Keratinocyte (primary cell): ENCODE results near the gene LDB2. TPM values are rescaled to one million over a fixed set of nuclear protein-coding genes. Genes with fewer than 3 reads are reported as not detected.

Source experiments
- DNase-seq: peaks from one replicate; pipeline ENCODE4 v3.0.0-alpha.2; 2011; ENCODE audit warnings: low read depth, missing footprints, low spot score
- FAIRE-seq: peaks from 2 replicates; lab custom pipeline; 2011; peaks lifted over from hg19 to GRCh38; lab: Jason Lieb, UNC
- H2AFZ ChIP-seq: 2 replicates; pipeline ENCODE4 v1.6.0; 2012; ENCODE audit warnings: low read length, control low read depth, inconsistent platforms; ENCODE audit not compliant: control insufficient read depth
- H3K27ac ChIP-seq: 2 replicates; pipeline ENCODE4 v1.5.1; 2011; ENCODE audit warnings: low read length; ENCODE audit not compliant: control insufficient read depth, insufficient read depth
- H3K27me3 ChIP-seq: 3 replicates; pipeline ENCODE4 v1.6.0; 2011; ENCODE audit warnings: low read length; ENCODE audit not compliant: control insufficient read depth, insufficient read depth; ENCODE audit errors: extremely low read depth
- H3K36me3 ChIP-seq, 2 experiments: 2 replicates in 1 of 2; 3 replicates in 1 of 2; pipeline ENCODE4 v1.5.1; 2011; ENCODE audit warnings: low read length in 2 of 2, mild to moderate bottlenecking in 1 of 2; ENCODE audit not compliant: control insufficient read depth in 2 of 2, insufficient read depth in 2 of 2; ENCODE audit errors: extremely low read depth in 1 of 2
- H3K4me1 ChIP-seq: 3 replicates; pipeline ENCODE4 v1.5.1; 2011; ENCODE audit warnings: low read length; ENCODE audit not compliant: control insufficient read depth, insufficient read depth; ENCODE audit errors: extremely low read depth
- H3K4me2 ChIP-seq: 3 replicates; pipeline ENCODE4 v1.6.0; 2011; ENCODE audit warnings: low read depth, low read length; ENCODE audit not compliant: control insufficient read depth, insufficient read depth; ENCODE audit errors: extremely low read depth
- H3K4me3 ChIP-seq, 3 experiments: fragments of 200-600 bp in 1 of 3; sonication (generic) in 1 of 3; 2 replicates in 2 of 3; 3 replicates in 1 of 3; pipeline ENCODE4 v1.5.1; 2011 to 2016; ENCODE audit warnings: low read length in 3 of 3, mild to moderate bottlenecking in 3 of 3, control low read depth in 2 of 3, inconsistent platforms in 1 of 3, low read depth in 1 of 3, mixed read lengths in 1 of 3, mixed run types in 1 of 3, moderate library complexity in 1 of 3; ENCODE audit not compliant: control insufficient read depth in 2 of 3, insufficient read depth in 2 of 3; ENCODE audit errors: extremely low read depth in 1 of 3
- H3K79me2 ChIP-seq: 2 replicates; pipeline ENCODE4 v1.6.0; 2012; ENCODE audit warnings: low read length; ENCODE audit not compliant: control insufficient read depth, insufficient read depth
- H3K9ac ChIP-seq: 3 replicates; pipeline ENCODE4 v1.6.0; 2011; ENCODE audit warnings: low read length; ENCODE audit not compliant: control insufficient read depth, insufficient read depth; ENCODE audit errors: extremely low read depth
- H3K9me1 ChIP-seq: 3 replicates; pipeline ENCODE4 v1.6.0; 2011; ENCODE audit warnings: low read length; ENCODE audit not compliant: control insufficient read depth, insufficient read depth; ENCODE audit errors: extremely low read depth
- H3K9me3 ChIP-seq: 2 replicates; pipeline ENCODE4 v1.5.1; 2012; ENCODE audit warnings: low read depth, low read length; ENCODE audit not compliant: control insufficient read depth
- H4K20me1 ChIP-seq: 3 replicates; pipeline ENCODE4 v1.6.0; 2011; ENCODE audit warnings: low read length; ENCODE audit not compliant: control insufficient read depth, insufficient read depth; ENCODE audit errors: extremely low read depth
- CTCF ChIP-seq, 3 experiments: IDR thresholded peaks in 1 of 3; conservative IDR thresholded peaks in 1 of 3; optimal IDR thresholded peaks in 1 of 3; 2 replicates in 2 of 3; 3 replicates in 1 of 3; pipeline versions ENCODE3 to v1.5.1; 2011; ENCODE audit warnings: low read length in 3 of 3, mild to moderate bottlenecking in 3 of 3, moderate library complexity in 2 of 3, control low read depth in 1 of 3, inconsistent platforms in 1 of 3; ENCODE audit not compliant: insufficient read depth in 2 of 3; ENCODE audit errors: extremely low read depth in 1 of 3
- EZH2 ChIP-seq: IDR thresholded peaks from one replicate; pipeline ENCODE4 v1.6.1; 2012; ENCODE audit warnings: inconsistent platforms, mild to moderate bottlenecking, low read length, moderate library complexity
- dilution Hi-C: fragments of 300-500 bp; cut with MboI; formaldehyde crosslinking; loops from one replicate; pipeline ENCODE4 v1.7.0; 2020; ENCODE audit warnings: low sequenced_read_pairs; ENCODE audit not compliant: extremely low pct_ligation_motif_present
- polyA plus RNA-seq, 5 experiments: library from polyadenylated mRNA; depleted of rRNA in 3 of 5; stranded (reverse) in 3 of 5; stranded (forward) in 1 of 5; unstranded in 1 of 5; fragments of >200 nt; gene quantifications; 1 replicate in 1 of 5; 2 replicates in 3 of 5; 3 replicates in 1 of 5; pipeline versions ENCODE4 v1.2.1 to v1.2.3, GENCODE V29; 2011 to 2012; ENCODE audit warnings: missing spikeins in 2 of 5, low read depth in 1 of 5, low replicate concordance in 1 of 5

Gene LDB2
- polyA plus RNA-seq, 1 donor (not counting 4 experiments of a cell fraction or from before 2014, with no cell fraction given): not detected

- Histone ChIP-seq H3K9me3 (no peaks in the 10 kb centered on the region), H3K27ac (no peak overlapping the region), H3K4me1 (no peaks in the 10 kb centered on the region), H3K9me1 (no peaks in the 10 kb centered on the region), H3K4me2 (no peak overlapping the region), H3K79me2 (no peaks in the 10 kb centered on the region), H3K4me3 (no peak overlapping the region), H3K9ac (no peak overlapping the region), H3K36me3 (no peaks in the 10 kb centered on the region), H2AFZ (no peak overlapping the region), H4K20me1 (no peaks in the 10 kb centered on the region), H3K27me3 (no peaks in the 10 kb centered on the region)
- dilution Hi-C loops: no loop called here
- no peak for FAIRE-seq
- no peak for DNase-seq
- TF ChIP-seq EZH2 (no peak), CTCF (optimal IDR thresholded peaks at IDR 0.05 in 1 of 3, IDR thresholded peaks at IDR 0.05 in 1 of 3, conservative IDR thresholded peaks at IDR 0.05 in 1 of 3; ENCODE audit: extremely low read depth in 1 of 3, insufficient read depth in 2 of 3, low read length in 3 of 3) (no peak)
Observed at GRCh38 chr4:16505267-16505666, 393.2 kb downstream of the LDB2 start.

GRCh38 chr4:16503421-16504100 is 394.9 kb downstream of the LDB2 start:
- TF ChIP-seq CTCF (optimal IDR thresholded peaks at IDR 0.05 in 1 of 3, IDR thresholded peaks at IDR 0.05 in 1 of 3, conservative IDR thresholded peaks at IDR 0.05 in 1 of 3; ENCODE audit: extremely low read depth in 1 of 3, insufficient read depth in 2 of 3, low read length in 3 of 3) (no peak), EZH2 (no peak)
- dilution Hi-C loops: no loop called here
- Histone ChIP-seq H3K9me3 (no peaks in the 10 kb centered on the region), H3K9ac (no peak overlapping the region), H3K4me2 (no peak overlapping the region), H3K4me3 (no peak overlapping the region), H3K4me1 (no peaks in the 10 kb centered on the region), H2AFZ (no peak overlapping the region), H3K27ac (no peak overlapping the region), H3K9me1 (no peaks in the 10 kb centered on the region), H4K20me1 (no peaks in the 10 kb centered on the region), H3K27me3 (no peaks in the 10 kb centered on the region), H3K36me3 (no peaks in the 10 kb centered on the region), H3K79me2 (no peaks in the 10 kb centered on the region)
- DNase-seq: no peak
- no peak for FAIRE-seq
